Measurements from ENCODE around the gene CCDC170.
"Not testable (repeated sequence)": the region's sequence is repeated elsewhere in the genome, so short reads cannot be mapped to it uniquely, and the experiment has no call there.

CCDC170 gene

DNA sequence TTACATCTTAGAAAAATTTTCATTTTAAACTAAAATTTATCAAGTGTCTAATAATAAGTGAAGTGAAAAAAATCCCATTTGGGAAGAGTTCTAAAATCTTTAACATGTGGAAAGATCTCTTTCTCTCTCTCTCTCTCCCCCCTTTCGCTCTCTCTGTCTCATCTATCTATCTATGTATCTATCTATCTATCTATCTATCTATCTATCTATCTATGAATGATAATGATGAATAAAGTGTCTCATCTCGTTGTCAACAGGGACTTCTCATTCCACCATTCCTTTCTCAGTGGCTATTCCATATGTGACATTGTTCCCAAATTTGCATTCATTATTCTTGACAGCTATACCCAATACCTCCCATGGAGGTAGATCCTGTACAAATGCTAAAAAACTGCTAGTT, 15.2 kb downstream of the CCDC170 start:
- no peak for DNase-seq (ENCODE audit: low read depth in 1 of 2, low spot score in 1 of 2)
- Histone ChIP-seq H3K27ac (replicated peaks) (no peak overlapping the region), H3K27me3 (ENCODE audit: insufficient read depth, poor library complexity, severe bottlenecking) (no peaks in the 10 kb centered on the region), H3K4me3 (replicated peaks; ENCODE audit: insufficient read depth, low read length) (no peak overlapping the region)
- TF ChIP-seq SPI1 (IDR thresholded peaks at IDR 0.05; ENCODE audit: borderline replicate concordance, low read depth) (no peak), CTCF (IDR thresholded peaks at IDR 0.05; ENCODE audit: insufficient read depth, low read length) (no peak), REST (IDR thresholded peaks at IDR 0.05; ENCODE audit: insufficient replicate concordance, low read depth) (no peak), GABPA (IDR thresholded peaks at IDR 0.05; ENCODE audit: low read depth) (no peak), POLR2AphosphoS5 (IDR thresholded peaks at IDR 0.05; ENCODE audit: low read depth) (no peak)

DNA sequence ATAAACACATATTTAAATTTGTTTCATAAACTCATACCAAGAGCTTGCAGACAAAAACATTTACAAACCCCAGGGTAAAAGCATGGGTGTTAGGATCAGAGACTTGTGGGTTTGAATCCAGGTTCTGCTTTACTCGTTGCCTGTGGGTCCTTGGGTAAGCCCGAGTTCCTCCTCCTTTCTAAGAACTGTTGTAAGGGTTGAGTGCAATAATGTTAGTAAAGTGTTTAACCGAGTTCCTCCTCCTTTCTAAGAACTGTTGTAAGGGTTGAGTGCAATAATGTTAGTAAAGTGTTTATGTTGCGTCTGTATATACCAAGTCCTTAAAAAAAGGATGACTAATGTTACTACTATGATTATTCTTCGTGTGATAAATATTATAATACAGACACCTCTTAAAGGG, 18.7 kb downstream of the CCDC170 start:
- no peaks in the 10 kb centered on the region for H3K27me3 ChIP-seq (ENCODE audit: insufficient read depth, poor library complexity, severe bottlenecking)
- no peak overlapping the region for H3K4me3 ChIP-seq (replicated peaks; ENCODE audit: insufficient read depth, low read length)
- TF ChIP-seq POLR2AphosphoS5 (IDR thresholded peaks at IDR 0.05; ENCODE audit: low read depth): no peak
- TF ChIP-seq SPI1 (IDR thresholded peaks at IDR 0.05; ENCODE audit: borderline replicate concordance, low read depth): peak; percentile 56; the same call in 1 of the 2 replicates
- H3K27ac ChIP-seq (replicated peaks): no peak overlapping the region
- DNase-seq (ENCODE audit: low read depth in 1 of 2, low spot score in 1 of 2): peak; percentile 40 to 84

- peak in 1 of 2 experiments; percentile 56 for DNase-seq (ENCODE audit: low read depth in 1 of 2, low spot score in 1 of 2)
- H3K27ac ChIP-seq (replicated peaks): no peak overlapping the region
- TF ChIP-seq GABPA (IDR thresholded peaks at IDR 0.05; ENCODE audit: low read depth): no peak
- TF ChIP-seq REST (IDR thresholded peaks at IDR 0.05; ENCODE audit: insufficient replicate concordance, low read depth): no peak
- TF ChIP-seq CTCF (IDR thresholded peaks at IDR 0.05; ENCODE audit: insufficient read depth, low read length): no peak
- TF ChIP-seq POLR2AphosphoS5 (IDR thresholded peaks at IDR 0.05; ENCODE audit: low read depth): no peak
- peak; percentile 34; the same call in 1 of the 2 replicates for TF ChIP-seq SPI1 (IDR thresholded peaks at IDR 0.05; ENCODE audit: borderline replicate concordance, low read depth)
- no peaks in the 10 kb centered on the region for H3K27me3 ChIP-seq (ENCODE audit: insufficient read depth, poor library complexity, severe bottlenecking)
- H3K4me3 ChIP-seq (replicated peaks; ENCODE audit: insufficient read depth, low read length): no peak overlapping the region
Measured at GRCh38 chr6:151514000-151514730, 20.3 kb downstream of the CCDC170 start.

- H3K27ac ChIP-seq (replicated peaks); H3K4me3 ChIP-seq (replicated peaks; ENCODE audit: insufficient read depth, low read length); H3K27me3 ChIP-seq (ENCODE audit: insufficient read depth, poor library complexity, severe bottlenecking); DNase-seq (ENCODE audit: low read depth in 1 of 2, low spot score in 1 of 2): not testable (repeated sequence)
Measured at GRCh38 chr6:151518992-151519391, 25.2 kb downstream of the CCDC170 start.

DNA sequence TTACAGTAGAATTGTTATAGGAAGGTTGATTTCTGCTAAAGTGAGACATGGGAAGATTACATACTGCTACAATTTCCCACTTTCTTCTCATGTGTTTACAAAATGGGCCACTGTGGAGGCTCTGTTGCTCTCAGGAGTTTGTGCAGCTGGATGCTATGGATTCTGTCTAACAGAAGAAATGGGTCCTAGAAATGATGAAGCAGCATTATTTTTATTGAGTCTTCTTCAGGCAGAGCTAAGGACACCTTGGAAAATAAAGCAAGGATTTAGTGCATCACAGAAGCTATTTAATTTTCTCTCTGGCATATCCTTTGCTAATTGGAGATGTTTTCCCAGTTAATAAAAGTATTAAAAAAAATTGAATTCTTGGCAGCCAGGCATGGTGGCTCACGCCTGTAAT, 29.2 kb downstream of the CCDC170 start:
- no peak for DNase-seq (ENCODE audit: low read depth in 1 of 2, low spot score in 1 of 2)
- no peak for TF ChIP-seq REST (IDR thresholded peaks at IDR 0.05; ENCODE audit: insufficient replicate concordance, low read depth)
- no peak for TF ChIP-seq SPI1 (IDR thresholded peaks at IDR 0.05; ENCODE audit: borderline replicate concordance, low read depth)
- TF ChIP-seq CTCF (IDR thresholded peaks at IDR 0.05; ENCODE audit: insufficient read depth, low read length): no peak
- TF ChIP-seq POLR2AphosphoS5 (IDR thresholded peaks at IDR 0.05; ENCODE audit: low read depth): no peak
- TF ChIP-seq GABPA (IDR thresholded peaks at IDR 0.05; ENCODE audit: low read depth): no peak
- Histone ChIP-seq H3K4me3 (replicated peaks; ENCODE audit: insufficient read depth, low read length) (no peak overlapping the region), H3K27me3 (ENCODE audit: insufficient read depth, poor library complexity, severe bottlenecking) (no peaks in the 10 kb centered on the region), H3K27ac (replicated peaks) (no peak overlapping the region)

All from HL-60 (cell line).